ENCODE results near the gene CD302.
A peak's percentile ranks its signal among the peaks of the same experiment; 100 is the strongest.
"Not testable (repeated sequence)": the region's sequence is repeated elsewhere in the genome, so short reads cannot be mapped to it uniquely, and the experiment has no call there.

Gene CD302

DNA sequence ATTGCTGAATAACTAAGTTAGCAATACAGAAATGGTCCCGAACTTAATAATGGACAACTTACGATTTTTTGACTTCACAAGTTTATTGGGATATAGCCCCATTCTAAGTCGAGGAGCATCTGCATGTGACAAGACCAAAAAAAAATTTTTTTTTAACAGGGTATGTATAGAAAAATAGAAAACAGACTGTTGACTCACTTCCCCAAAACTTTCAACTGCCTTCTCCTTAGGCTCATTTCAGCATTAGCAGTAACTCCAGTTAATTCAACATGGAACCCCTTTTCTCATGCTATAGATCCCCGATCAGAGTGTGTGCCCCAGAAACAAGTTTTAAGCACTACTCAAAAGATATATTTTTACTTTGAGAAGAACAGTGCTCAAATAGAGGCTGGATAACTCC is 5.4 kb downstream of the CD302 start:
- DNase-seq = peak; percentile 80

DNA sequence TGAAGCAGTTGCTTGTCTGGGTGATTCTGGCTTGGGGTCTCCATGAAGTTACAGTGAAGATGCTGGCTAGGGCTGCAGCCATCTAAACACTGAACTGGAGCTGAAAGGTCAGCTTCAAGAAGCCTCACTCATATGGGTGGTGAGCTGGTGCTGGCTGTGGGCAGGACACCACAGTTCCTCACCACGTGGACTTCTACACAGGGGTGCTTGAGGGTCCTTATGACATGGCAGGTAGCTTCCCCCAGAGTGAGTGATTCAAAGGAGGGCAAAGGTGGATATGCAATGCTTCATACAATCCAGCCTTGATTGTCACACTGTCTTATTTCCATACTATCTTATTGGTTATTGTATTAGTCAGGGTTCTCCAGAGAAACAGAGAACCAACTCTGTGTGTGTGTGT is 6.0 kb downstream of the CD302 start:
- no peak for DNase-seq

DNA sequence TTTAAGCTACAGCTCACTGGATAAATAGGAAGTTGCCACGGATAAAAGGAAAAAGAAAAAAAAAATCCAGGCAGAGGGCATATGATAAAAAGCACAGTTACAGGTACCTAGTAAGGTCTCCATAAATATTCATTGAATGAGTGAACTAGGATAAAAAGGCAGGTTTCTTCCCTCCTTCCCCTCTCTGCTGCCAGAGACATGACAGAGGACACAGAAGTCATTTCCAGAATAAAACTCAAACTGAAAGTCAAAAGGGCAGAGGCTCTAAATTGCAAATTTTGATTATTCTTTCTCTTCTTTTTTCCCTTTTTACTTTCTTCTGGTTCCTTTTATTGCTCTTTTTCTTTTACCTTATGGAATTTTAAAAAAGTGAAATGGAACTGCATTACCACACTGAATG is 7.7 kb downstream of the CD302 start:
- no peak for DNase-seq

DNA sequence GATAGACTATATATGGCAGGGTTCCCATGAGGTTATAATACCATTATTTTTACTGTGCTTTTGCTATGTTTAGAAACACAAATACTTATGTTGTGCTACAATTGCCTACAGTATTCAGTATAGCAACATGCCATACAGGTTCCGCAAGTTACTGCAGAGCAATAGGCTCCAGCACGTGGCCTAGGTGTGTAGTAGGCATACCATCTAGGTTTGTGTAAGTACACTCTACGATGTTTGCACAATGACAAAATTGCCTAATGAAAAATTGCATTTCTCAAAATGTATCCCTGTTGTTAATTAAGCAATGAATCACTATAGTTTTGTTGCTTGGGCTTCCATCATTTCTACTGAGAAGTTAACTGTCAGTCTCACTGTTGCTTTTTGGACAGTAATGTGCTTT is 9.8 kb downstream of the CD302 start:
- DNase-seq = no peak

DNA sequence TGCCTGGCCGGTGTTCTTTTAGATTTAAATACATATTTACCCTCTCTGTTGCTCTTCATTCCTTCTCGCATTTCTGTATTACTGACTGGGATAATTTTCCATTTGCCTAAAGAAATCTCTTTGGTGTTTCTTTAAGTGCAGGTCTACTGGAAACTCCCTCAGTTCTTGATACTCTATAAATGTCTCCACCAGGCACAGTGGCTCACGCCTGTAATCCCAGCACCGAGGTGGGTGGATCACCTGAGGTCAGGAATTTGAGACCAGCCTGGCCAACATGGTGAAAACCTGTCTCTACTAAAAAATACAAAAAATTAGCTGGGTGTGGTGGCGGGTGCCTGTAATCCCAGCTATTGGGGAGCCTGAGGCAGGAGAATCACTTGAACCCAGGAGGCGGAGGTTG is 10.4 kb downstream of the CD302 start:
- DNase-seq = not testable (repeated sequence)

DNA sequence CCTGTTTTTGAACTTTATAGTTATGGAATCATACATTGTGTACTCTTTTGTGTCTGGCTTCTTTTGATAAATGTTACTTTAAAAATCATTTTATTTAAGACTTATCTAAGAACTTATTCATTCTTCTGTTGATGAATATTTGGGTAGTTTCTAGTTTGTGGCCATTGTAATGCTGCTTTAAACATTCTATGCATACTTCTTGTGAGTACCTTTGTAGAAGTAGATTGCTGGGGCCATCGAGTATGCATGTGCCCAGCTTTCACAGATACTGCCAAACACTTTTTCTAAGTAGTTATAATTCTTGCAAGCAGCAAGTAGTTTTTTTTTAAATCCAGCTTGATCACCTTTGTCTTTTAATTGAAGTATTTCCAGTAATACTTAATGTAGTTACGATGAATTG is 11.1 kb downstream of the CD302 start:
- no peak for DNase-seq

DNA sequence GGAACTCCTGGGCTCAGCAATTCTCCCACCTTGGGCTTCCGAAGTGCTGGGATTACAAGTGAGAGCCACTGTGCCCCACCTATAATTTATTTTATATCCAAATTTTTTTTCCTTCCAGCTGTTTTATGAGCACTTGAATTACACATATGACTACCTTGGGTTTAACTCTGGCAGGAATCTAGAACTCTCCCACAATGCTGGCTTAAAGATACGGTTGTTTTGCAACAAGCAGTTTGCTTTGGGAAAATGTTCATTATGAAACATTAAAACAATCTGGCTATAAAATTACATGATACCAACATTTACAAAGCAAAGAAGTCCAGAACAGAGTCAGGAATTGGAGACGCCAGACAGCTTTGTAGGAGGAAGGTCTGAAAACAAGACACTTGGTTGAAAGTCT is 12.8 kb downstream of the CD302 start:
- no peak for DNase-seq

DNA sequence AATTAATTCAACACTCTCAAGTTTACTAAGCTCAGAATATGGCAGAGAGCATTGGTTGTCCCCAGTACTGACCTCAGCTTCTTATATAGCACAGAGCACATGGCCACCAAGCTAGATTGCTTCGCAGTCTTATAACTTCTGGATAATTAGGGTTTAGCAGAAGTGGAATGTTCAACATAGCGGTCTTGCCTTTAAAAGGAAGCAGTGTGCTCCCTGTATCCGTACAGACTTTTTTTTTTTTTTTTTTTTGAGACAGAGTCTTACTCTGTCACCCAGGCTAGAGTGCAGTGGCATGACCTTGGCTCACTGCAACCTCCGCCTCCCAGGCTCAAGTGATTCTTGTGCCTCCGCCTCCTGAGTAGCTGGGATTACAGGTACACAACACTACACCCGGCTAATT is 13.3 kb downstream of the CD302 start:
- peak; percentile 28 for DNase-seq

DNA sequence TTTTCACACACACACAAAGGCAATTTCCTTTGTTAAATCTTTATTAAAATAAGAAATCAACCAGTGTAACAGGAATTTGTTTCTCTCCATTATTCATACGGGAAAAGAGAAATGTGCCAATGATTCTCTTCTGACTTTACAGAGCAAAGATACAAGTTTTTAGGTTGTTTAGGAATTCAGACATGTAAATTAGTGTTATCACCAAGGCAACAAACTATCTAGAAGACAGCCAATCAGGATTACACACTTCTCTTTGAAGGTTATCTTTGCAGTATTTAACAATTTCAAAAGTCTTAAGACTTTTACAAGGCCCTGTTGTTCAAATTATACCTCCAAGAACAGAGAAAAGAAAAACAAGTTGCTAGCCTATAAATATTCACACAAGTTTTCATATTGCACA is 14.5 kb downstream of the CD302 start:
- DNase-seq = no peak

DNA sequence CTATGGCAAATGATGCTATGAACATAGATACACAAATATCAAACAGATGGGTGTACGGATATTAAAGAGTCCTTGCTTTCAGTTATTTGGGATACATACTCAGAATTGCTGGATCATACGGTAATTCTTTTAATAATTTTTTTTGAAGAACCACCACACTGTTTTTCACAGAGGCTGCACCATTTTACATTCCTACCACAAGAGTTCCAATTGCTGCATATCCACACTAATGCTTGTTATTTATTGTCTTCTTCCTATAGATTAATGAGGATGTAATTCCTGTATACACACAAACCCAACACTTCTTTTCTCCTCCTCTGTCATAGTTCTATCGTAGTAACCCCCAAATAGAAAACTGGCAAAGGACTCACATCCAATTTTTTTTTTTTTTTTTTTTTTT is 21.7 kb downstream of the CD302 start:
- DNase-seq = no peak

DNA sequence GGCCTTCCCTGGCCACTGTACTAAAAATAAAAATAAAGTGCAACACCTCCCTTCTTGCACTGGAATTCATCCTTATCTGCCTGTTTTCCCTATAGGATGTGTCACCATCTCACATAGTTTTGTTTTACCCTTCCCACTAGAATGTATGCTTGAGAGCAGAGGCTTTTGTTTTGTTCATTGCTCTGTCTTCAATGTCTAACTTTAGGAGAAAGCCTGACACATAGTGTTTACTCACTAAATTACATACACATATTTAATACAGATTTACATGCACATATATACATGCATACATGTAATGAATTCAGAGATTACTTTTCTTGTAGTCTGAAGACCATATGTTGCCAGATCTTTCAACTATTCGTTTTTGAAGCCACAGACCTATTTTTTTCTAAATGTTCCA is 23.0 kb downstream of the CD302 start:
- DNase-seq = no peak

DNA sequence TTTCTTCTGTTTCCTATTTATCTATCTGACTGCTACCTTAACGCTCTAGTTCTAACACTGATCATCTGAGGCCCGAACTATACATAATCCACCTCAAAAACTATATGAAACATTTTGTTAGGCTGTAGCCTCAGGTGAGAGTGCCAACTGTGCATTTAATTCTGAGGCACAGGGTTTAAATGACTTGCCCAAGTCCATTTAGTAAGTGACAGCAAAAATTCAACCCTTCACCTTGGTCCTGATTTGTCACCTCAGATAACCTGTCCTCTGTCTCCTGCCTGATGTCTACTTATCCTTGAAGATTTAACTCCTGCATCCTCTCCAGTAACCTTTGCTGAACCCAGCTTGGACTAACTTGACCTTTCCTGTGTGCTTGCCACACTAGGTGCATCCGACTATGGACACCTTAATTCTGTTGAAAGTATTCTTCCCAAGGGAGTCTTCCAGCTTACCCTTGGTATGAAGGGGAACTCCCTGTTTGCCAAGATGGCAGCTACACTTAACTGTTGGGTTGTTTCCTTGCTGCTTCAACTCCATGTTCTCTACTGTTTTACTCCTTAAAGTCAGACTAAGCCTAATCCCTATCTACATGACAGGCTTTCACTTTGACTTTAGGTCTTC is 23.5 kb downstream of the CD302 start:
- DNase-seq = no peak

DNA sequence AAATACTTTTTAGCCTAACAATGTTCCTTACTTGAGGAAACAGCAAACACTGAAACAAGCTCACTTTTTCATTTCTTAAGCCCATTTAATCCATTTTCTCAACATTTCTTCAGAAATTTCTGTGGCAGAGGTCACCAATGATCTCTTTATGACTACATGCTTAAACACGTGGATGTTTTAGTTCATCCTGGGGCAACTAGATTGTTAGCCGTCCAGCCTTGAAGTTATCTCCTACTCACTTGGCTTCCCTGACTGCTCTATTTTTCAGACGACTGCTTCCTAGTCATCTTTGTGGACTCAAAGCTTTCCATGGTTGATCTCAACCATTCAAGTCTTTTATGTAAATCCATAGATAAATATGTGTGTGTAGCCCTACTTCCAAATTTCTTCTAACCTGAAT is 24.1 kb downstream of the CD302 start:
- no peak for DNase-seq

DNA sequence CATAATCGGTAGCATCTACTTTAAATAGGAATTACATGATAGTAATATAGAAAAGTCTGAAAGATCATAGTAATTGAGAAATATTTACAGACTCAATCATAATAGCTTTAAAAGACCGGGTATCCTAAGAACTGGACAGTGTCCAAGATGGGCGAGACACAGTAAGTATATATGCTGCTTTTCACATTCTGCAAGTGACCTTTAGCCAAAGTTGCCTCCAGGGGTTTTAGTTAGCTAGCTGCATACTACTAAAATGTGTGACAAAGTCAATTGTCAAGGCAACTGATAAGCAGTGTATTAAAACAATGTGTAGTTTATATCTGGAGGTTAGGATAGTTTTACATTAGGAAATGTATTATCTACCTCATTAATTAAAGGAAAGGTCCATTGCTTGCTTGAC is 24.6 kb downstream of the CD302 start:
- DNase-seq = no peak

DNA sequence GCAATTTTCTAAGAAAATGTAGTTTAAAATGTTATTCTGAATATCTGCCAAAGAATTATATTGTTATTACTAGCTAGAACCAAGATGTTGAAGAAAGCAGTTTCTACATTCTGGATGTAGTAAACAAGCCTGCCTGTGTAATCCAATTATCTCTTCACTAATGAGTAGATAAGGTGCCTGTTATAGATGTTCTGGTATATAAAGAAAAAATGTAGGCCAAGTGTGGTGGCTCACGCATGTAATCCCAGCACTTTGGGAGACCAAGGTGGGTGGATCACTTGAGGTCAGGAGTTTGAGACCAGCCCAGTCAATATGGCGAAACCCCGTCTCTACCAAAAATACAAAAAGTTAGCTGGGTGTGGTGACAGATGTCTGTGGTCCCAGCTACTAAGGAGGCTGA is 28.9 kb downstream of the CD302 start:
- DNase-seq = no peak

DNA sequence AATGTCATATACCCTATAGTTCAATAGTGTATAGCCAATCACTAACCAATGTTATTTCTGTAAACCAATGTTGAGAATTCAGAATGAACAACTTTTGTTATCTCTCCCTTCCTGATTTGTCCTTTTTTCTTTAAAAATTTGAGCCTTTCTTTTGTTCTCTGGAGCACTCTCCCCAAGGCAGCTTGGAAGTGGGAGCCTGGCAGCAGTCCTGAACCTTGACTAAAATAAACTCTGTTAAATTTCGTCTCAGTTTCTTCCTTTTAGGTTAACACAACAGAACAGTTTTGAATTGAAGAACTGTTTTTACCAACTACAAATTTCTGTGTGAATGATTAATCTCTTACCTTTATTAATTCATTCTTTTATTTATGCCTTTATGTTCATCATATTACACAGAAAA is 35.9 kb downstream of the CD302 start:
- DNase-seq = no peak

DNA sequence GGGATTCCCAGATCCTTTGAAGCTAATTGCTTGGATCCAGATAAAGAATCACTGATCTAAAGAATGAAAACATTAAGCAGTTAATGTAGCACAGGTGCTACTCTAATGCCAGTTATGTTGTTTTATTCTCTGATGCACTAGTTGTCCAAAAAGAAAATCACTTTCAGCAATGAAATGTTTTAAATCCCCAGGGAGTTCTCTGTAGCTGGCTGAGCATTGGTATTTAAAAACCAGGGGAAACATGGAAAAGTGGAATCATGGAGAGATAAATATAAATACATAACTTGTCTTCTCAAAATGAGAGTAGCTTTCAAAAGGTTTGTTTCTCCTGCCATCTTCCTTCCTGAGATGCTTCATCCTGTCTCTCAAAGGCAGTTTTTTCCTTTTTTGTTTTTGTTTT is 37.7 kb downstream of the CD302 start:
- DNase-seq = no peak

DNA sequence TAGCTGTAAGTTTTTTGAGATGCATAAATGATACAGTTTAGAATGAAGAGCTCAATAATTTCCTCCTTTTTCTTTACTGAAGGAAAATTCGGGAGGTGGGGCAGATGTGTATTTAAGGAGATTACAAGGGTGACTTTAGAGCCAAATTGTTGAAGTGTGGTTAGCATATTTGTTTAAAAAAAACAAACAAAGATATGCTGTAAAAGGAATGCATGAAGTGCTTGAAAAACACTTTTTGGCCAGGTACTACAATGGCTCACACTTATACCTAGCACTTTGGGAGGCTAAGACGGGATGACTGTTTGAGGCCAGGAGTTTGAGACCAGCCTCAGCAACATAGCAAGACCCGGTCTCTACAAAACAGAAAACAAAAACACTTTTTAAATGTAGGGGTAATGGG is 38.4 kb downstream of the CD302 start:
- DNase-seq = no peak

DNA sequence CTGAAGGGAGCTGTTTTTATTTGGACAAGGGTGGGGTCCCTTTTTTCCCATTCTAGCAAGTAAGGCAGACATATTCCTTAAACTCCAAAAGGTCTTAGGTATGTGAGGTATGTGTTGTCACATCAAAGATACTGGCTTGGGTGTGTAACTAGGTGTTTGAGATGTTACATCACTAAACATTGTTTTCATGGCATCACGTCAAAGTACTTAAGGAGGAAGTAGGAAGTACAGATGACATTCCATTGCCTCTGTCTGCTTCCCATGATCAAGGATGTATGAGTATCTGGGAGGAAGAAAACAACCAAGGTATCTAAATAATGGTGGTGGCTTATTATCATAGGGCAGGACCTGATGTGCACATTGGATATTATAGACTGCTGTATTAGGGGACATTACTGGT is 39.3 kb downstream of the CD302 start:
- no peak for DNase-seq

DNA sequence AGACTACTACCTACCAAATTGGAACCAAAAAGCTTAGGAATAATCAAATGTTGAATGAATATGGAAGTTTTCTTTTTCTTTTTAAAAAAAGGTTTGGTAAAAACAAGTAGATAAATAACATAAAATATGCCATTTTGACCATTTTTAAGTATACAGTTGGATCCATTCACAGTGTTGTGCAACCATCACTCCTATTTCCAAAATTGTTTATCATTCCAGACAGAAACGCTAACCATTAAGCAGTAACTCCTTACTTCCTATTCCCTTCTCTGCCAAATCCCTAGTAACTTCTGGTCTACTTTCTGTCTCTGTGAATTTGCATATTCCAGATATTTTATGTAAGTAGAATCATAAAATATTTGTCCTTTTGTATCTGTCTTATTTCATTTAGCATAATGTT is 39.8 kb downstream of the CD302 start:
- DNase-seq = no peak

DNA sequence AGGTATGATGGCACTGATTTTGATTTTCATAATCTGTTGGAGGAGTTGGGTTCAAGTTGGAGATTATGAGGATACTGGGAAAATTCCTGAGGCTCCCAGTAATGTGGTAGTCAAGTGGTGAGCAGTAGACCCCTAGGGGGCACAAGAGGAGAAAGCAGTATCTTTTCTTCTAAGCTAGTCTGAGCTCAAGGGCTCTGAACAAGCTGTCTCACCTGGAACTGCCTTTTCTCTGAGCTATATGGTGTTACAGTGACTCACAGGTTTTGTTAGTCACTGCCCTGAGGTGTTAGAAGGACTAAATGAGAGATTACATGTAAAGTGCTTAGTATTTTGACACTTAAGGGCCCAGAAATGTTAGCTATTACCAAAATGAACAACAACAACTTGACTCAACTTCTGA is 42.2 kb downstream of the CD302 start:
- no peak for DNase-seq

DNA sequence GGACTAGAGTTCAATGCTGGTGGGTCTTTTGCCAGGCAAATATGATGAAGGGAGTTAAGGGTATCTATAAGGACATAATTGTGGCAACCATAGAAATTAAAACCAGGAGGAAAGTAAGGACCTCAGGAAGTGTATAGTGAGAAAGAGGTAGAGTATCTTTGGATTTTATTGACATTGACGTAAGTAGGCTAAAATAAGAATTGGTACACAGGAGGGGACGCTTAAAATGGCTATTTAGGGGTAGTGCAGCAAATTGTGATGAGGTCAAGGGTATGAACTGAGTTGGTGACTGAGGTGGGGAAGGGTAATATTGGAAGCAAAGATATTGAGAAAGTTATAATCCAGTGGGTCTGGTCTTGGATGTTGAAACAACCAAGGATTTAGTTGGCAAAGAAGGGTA is 43.0 kb downstream of the CD302 start:
- no peak for DNase-seq

DNA sequence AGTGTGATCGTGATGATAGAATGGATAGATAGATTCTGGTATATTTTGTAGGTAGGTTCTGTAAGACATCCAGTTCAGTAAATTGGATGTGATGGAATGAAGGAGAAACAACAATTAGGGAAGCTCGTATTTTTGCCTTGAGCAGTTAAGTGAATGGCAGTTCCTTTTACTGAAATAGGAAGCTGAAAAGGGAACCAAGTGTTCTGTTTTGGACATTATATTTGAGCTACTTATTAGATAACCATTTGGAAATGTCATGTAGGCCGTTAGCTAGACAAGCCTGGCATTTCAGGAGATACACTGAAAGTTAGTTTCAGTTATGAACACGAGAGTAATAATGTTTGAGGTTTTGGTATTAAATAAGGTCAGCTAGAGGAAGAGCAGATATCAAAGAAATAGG is 44.2 kb downstream of the CD302 start:
- peak; percentile 90 for DNase-seq

DNA sequence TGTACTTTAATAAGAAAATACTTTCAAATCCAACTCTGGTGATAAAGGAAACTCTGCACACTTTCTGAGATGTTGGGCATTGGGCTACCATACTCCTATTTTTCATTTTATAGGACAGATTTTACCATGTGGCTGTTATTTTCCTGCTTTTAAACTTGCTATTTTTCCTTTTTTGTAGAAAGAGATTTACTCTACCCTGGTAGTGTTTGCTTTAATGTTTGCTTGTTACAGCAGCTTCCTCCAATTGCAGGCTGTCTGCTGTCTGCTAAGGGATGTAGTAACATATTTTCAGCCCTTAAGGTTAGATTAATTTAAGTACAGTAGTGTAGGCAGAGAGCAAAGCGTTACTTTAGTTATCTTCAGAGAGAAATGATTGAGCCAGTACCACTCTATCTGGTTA is 47.1 kb downstream of the CD302 start:
- no peak for DNase-seq

DNA sequence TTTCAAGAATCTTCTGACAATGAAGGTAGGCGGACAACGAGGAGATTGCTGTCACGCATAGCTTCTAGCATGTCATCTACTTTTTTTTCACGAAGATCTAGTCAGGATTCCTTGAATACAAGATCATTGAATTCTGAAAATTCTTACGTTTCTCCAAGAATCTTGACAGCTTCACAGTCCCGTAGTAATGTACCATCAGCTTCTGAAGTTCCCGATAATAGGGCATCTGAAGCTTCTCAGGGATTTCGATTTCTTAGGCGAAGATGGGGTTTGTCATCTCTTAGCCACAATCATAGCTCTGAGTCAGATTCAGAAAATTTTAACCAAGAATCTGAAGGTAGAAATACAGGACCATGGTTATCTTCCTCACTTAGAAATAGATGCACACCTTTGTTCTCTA is 49.9 kb downstream of the CD302 start:
- DNase-seq = no peak

DNA sequence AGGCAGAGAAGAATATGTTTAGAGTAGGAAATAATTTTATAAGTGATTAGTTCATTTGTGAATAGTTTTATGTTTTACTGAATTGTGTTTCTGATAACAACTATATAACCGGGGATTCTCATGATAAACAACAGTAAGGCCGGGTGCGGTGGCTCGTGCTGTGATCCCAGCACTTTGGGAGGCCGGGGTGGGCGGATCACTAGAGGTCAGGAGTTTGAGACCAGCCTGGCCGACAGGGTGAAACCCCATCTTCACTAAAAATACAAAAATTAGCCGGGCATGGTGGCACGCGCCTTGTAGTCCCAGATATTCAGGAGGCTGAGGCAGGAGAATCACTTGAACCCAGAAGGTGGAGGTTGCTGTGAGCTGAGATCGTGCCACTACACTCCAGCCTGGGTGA is 52.8 kb downstream of the CD302 start:
- DNase-seq = not testable (repeated sequence)
